Measurements from ENCODE around the gene RAB40A. TPM values are rescaled to one million over a fixed set of nuclear protein-coding genes. Genes with fewer than 3 reads are reported as not detected.

The RAB40A gene
- total RNA-seq, 2 donors from 2014 or later, result 0.51 to 0.66 TPM

DNA sequence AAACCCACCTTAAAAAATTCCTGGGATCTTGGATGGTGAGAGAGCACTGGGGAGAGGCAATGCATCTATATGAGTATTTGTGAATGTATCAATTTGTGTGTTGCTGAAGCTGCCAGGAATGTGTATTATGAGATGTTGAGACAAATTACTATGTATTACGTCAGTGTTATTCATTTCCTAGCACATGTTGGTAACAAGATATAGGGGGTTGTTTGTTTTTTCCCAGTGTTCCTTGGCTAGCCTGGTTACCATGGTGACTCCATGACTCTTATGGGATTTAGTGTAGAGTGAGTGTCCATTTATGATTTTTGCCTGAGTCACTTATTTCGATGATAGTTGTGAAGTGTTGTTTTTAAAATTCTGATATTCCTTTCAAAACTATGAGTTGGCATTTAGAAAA lies 65.6 kb downstream of the RAB40A start:
- Histone ChIP-seq H3K27ac (ENCODE audit: low read depth, low read length) (no peak overlapping the region), H3K4me3 (ENCODE audit: low read length) (no peak overlapping the region), H3K4me1 (ENCODE audit: control insufficient read depth, insufficient read depth, low read length) (no peaks in the 10 kb centered on the region), H3K27me3 (ENCODE audit: control insufficient read depth, insufficient read depth, low read length, poor library complexity, severe bottlenecking) (no peaks in the 10 kb centered on the region), H3K36me3 (ENCODE audit: control insufficient read depth, insufficient read depth, low read length) (peaks cover 30% of the 10 kb centered on the region), H3K9ac (ENCODE audit: extremely low read depth, low read length, poor library complexity, severe bottlenecking) (no peak overlapping the region), H3K9me3 (ENCODE audit: control insufficient read depth, low read length) (peaks cover 16% of the 10 kb centered on the region)
- H3K4me3 Mint-ChIP-seq, result no peak overlapping the region
- H3K36me3 Mint-ChIP-seq (ENCODE audit: low read depth), result peaks cover 67% of the 10 kb centered on the region
- no peaks in the 10 kb centered on the region for H3K27me3 Mint-ChIP-seq (ENCODE audit: insufficient read depth)
- peaks cover 64% of the 10 kb centered on the region for H3K9me3 Mint-ChIP-seq
- TF ChIP-seq, protein P1, sequence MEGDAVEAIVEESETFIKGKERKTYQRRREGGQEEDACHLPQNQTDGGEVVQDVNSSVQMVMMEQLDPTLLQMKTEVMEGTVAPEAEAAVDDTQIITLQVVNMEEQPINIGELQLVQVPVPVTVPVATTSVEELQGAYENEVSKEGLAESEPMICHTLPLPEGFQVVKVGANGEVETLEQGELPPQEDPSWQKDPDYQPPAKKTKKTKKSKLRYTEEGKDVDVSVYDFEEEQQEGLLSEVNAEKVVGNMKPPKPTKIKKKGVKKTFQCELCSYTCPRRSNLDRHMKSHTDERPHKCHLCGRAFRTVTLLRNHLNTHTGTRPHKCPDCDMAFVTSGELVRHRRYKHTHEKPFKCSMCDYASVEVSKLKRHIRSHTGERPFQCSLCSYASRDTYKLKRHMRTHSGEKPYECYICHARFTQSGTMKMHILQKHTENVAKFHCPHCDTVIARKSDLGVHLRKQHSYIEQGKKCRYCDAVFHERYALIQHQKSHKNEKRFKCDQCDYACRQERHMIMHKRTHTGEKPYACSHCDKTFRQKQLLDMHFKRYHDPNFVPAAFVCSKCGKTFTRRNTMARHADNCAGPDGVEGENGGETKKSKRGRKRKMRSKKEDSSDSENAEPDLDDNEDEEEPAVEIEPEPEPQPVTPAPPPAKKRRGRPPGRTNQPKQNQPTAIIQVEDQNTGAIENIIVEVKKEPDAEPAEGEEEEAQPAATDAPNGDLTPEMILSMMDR (conservative IDR thresholded peaks at IDR 0.05), result no peak
- H3K4me1 Mint-ChIP-seq, result no peaks in the 10 kb centered on the region
- DNase-seq, result no peak
- WGBS, 2 experiments (ENCODE audit: insufficient coverage in 1 of 2, insufficient read length in 1 of 2), result 93% methylated on average over 2 of the region's 2 CpGs; no CpG with 5 or more reads in 1 of the 2 experiments
- H3K27ac Mint-ChIP-seq, result no peak overlapping the region

Other genes starting within 250 kb of the RAB40A start
- 1 to 10 TPM in 1 of 2 donors, under 1 TPM in 1; 0.22 to 4.4 TPM for gene TCEAL5, start 242.7 kb downstream of the RAB40A start, total RNA-seq
- 10 to 100 TPM; 23.6 to 32.3 TPM for gene BEX2, start 208.5 kb downstream of the RAB40A start, total RNA-seq
- gene TCEAL7, start 189.2 kb downstream of the RAB40A start, total RNA-seq, result 1 to 10 TPM; 5.3 to 6.7 TPM
- gene TCEAL9, start 163.0 kb downstream of the RAB40A start, total RNA-seq, result 100 to 1,000 TPM in 1 of 2 donors, 10 to 100 TPM in 1; 97.6 to 125 TPM
- gene BEX3, start 143.0 kb downstream of the RAB40A start, total RNA-seq, result 100 to 1,000 TPM; 595 to 651 TPM
- 10 to 100 TPM; 72.7 to 88.8 TPM for gene TCEAL4, start 66.0 kb upstream of the RAB40A start, total RNA-seq
- gene TCEAL3, start 88.5 kb upstream of the RAB40A start, total RNA-seq, result 10 to 100 TPM in 1 of 2 donors, 1 to 10 TPM in 1; 9.2 to 11.0 TPM
- 1 to 10 TPM; 4.5 to 4.8 TPM for gene TCEAL1, start 109.5 kb upstream of the RAB40A start, total RNA-seq
- gene MORF4L2, start 167.2 kb upstream of the RAB40A start, total RNA-seq, result 100 to 1,000 TPM; 400 to 509 TPM
- under 1 TPM in 1 of 2 donors, not detected in 1; 1.00 TPM for gene TMEM31, start 191.4 kb upstream of the RAB40A start, total RNA-seq

Data from endodermal cell (in vitro differentiated cells).